Upper lobe of left lung (tissue), 6 donors: Measurements from ENCODE around the gene PCGF3. TPM values are rescaled to one million over a fixed set of nuclear protein-coding genes. Genes with fewer than 3 reads are reported as not detected.
"Not testable (repeated sequence)": the region's sequence is repeated elsewhere in the genome, so short reads cannot be mapped to it uniquely, and the experiment has no call there.

ENCODE experiments used
- ATAC-seq, 2 donors: fragments of 200-7000 bp; cut with Tn5 transposase; one replicate each; pipeline ENCODE4 v1.9.1; 2022; ENCODE audit warnings: mild to moderate bottlenecking in 2 of 2, moderate library complexity in 2 of 2; ENCODE audit not compliant: low FRiP score in 2 of 2
- DNase-seq, 2 donors: peaks; one replicate each; pipeline ENCODE4 v3.0.0-alpha.2; 2019 to 2020
- H3K27ac ChIP-seq, 4 donors: fragments of 200-600 bp; sonication (generic); one replicate each; pipeline ENCODE4 v1.5.1; 2016 to 2019
- H3K27me3 ChIP-seq, 4 donors: fragments of 200-600 bp; sonication (generic); one replicate each; pipeline ENCODE4 v1.5.1; 2017 to 2019
- H3K36me3 ChIP-seq, 4 donors: fragments of 200-600 bp; sonication (generic); one replicate each; pipeline ENCODE4 v1.5.1; 2016 to 2019
- H3K4me1 ChIP-seq, 4 donors: fragments of 200-600 bp; sonication (generic); one replicate each; pipeline ENCODE4 v1.5.1; 2018 to 2019
- H3K4me3 ChIP-seq, 4 donors: fragments of 200-600 bp; sonication (generic); one replicate each; pipeline ENCODE4 v1.5.1; 2017 to 2019; ENCODE audit warnings: mild to moderate bottlenecking in 2 of 4, moderate library complexity in 1 of 4
- H3K9me3 ChIP-seq, 4 donors: fragments of 200-600 bp; sonication (generic); one replicate each; pipeline ENCODE4 v1.5.1; 2018 to 2019
- EP300 ChIP-seq, 4 donors: sonication (generic); formaldehyde crosslinking; IDR thresholded peaks; one replicate each; pipeline ENCODE4 v1.5.1; 2017; ENCODE audit warnings: antibody characterized with exemption in 4 of 4, control low read depth in 2 of 4
- POLR2A ChIP-seq, 4 donors: fragments of 450-650 bp; IDR thresholded peaks; one replicate each; pipeline ENCODE4 v1.5.1; 2016 to 2017; ENCODE audit warnings: antibody characterized with exemption in 4 of 4, mild to moderate bottlenecking in 2 of 4
- POLR2AphosphoS5 ChIP-seq, 2 donors: sonication (generic); formaldehyde crosslinking; IDR thresholded peaks; one replicate each; pipeline ENCODE4 v1.5.1; 2017; ENCODE audit warnings: antibody characterized with exemption in 2 of 2
- WGBS, 2 donors: methylation state at CpG; one replicate each; pipeline ENCODE4 v1.1.5; 2017 to 2018; 5-methylcytosine and 5-hydroxymethylcytosine counted together
- total RNA-seq, 6 donors: library from RNA; depleted of rRNA in 4 of 6; stranded (reverse); fragments of >200 nt in 4 of 6; gene quantifications; one replicate each; pipeline versions ENCODE4 v1.1.0 to v1.2.1, GENCODE V29; 2016 to 2021
- TF ChIP-seq, protein P1 (sequence below), 6 experiments: fragments of 450-650 bp in 4 of 6; fragments of 200-600 bp in 2 of 6; sonication (generic) in 2 of 6; IDR thresholded peaks; one replicate each; pipeline ENCODE4 v1.5.1; 2016 to 2019; ENCODE audit warnings: antibody characterized with exemption in 6 of 6
- donor health status: DM: no; HTN: no; CAD: no; lungs with moderate emphysema.
- donor health status: DM: no; HTN: yes; CAD: no; lungs with severe emphysema.

Gene PCGF3
- total RNA-seq, 6 donors from 2014 or later = 36.4 to 150 (median 41.0) TPM

DNA sequence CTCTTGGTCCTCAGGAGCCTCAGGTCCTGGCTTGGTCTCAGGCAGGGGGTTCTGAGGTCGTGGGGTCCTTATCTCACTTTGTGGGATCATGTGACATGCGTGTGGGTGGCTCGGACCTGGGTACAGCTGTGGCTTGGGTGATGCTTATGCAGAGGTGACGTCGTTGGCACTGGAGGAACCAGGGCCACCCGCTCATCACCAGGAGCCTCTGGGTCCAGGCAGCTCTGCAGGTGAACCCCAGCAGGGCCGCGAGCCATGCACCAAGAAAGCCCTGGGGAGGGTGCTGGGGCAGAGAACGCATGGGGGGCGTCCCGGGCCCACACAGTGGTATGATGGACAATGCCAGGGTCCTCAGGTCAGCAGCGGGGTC is 40.3 kb upstream of the PCGF3 start:
- Histone ChIP-seq H3K9me3 (no peaks in the 10 kb centered on the region), H3K36me3 (peaks cover 0 to 6% (median 0%) of the 10 kb centered on the region in 4 donors), H3K4me1 (peaks cover 7 to 21% (median 8%) of the 10 kb centered on the region in 4 donors), H3K27me3 (no peaks in the 10 kb centered on the region), H3K27ac (no peak overlapping the region), H3K4me3 (no peak overlapping the region)
- ATAC-seq (no peak), DNase-seq (no peak)
- WGBS, 2 donors = 81 to 96% methylated on average over 11 to 12 of the region's 12 CpGs
- TF ChIP-seq POLR2A (IDR thresholded peaks at IDR 0.05) = no peak

DNA sequence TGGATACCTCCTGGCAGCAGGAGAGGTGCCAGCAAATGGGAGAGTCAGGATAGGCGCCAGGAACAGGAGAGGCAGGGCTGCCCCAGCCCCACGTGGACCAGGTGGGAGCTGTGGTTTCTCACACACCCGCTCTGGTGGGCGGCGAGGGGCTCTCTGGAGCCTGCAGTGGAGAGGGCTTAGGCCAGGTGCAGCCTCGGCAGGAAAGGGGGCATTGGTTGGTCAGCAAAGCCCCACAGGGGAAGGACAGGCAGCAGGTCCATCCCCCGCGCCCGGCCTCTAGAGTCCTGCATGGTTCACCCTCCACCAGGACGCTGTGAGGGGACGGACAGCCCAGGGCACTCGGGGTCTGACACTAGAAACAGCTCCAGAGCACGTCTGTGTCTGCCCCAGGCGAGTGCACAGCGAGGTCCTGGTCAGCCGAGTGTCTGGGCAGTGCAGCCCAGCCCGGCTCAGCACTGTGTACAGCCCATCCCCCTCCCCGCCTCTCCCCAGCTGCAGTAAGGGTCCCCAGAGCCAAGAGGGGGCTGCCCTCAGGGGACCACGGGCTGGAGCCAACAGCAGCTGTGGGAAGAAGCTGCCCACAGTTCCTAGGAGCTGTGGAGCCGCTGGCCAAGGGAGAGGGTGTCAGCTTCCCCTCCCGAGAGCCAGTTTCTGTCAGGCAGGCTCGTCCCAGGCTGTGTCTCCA is 39.7 kb upstream of the PCGF3 start:
- WGBS, 2 donors = 74 to 78% methylated on average over 5 to 22 of the region's 22 CpGs

DNA sequence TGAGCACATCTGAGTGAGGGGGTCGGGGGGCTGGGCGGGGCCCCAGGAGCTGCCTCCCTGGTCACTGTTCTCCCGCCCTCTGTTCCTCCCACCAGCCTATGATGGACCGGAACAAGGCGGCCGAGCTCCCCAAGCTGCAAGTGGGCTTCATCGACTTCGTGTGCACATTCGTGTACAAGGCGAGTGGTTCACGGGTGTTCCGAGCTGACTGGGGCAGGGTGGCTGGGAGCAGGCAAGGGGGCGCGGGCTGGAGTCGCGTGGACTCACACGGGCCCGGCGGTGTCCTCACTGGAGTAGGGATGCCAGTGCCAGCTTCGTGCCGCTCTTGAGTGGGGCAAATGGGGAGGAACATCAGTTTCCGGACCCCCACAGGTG is 39.2 kb upstream of the PCGF3 start:
- Histone ChIP-seq H3K27me3 (no peaks in the 10 kb centered on the region), H3K4me3 (no peak overlapping the region), H3K9me3 (no peaks in the 10 kb centered on the region), H3K4me1 (peaks cover 7 to 21% (median 8%) of the 10 kb centered on the region in 4 donors), H3K36me3 (peaks cover 0 to 16% (median 1%) of the 10 kb centered on the region in 4 donors), H3K27ac (no peak overlapping the region)
- 87 to 89% methylated on average over 8 to 22 of the region's 22 CpGs for WGBS, 2 donors
- peak in 1 of 2 donors; percentile 83 for DNase-seq
- ATAC-seq = no peak
- no peak for TF ChIP-seq EP300 (IDR thresholded peaks at IDR 0.05)
- no peak for TF ChIP-seq POLR2AphosphoS5 (IDR thresholded peaks at IDR 0.05)
- TF ChIP-seq, protein P1, sequence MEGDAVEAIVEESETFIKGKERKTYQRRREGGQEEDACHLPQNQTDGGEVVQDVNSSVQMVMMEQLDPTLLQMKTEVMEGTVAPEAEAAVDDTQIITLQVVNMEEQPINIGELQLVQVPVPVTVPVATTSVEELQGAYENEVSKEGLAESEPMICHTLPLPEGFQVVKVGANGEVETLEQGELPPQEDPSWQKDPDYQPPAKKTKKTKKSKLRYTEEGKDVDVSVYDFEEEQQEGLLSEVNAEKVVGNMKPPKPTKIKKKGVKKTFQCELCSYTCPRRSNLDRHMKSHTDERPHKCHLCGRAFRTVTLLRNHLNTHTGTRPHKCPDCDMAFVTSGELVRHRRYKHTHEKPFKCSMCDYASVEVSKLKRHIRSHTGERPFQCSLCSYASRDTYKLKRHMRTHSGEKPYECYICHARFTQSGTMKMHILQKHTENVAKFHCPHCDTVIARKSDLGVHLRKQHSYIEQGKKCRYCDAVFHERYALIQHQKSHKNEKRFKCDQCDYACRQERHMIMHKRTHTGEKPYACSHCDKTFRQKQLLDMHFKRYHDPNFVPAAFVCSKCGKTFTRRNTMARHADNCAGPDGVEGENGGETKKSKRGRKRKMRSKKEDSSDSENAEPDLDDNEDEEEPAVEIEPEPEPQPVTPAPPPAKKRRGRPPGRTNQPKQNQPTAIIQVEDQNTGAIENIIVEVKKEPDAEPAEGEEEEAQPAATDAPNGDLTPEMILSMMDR (IDR thresholded peaks at IDR 0.05) = no peak
- no peak for TF ChIP-seq POLR2A (IDR thresholded peaks at IDR 0.05)

More for the DNA sequence above, 39.7 kb upstream of the PCGF3 start:
- DNase-seq = peak in 1 of 2 donors; percentile 72
- no peaks in the 10 kb centered on the region for H3K9me3 ChIP-seq
- H3K27me3 ChIP-seq = no peaks in the 10 kb centered on the region
- no peak overlapping the region for H3K27ac ChIP-seq
- ATAC-seq = peak in 1 of 2 donors; percentile 2
- peaks cover 0 to 11% (median 0%) of the 10 kb centered on the region in 4 donors for H3K36me3 ChIP-seq
- H3K4me3 ChIP-seq = no peak overlapping the region
- peaks cover 7 to 21% (median 8%) of the 10 kb centered on the region in 4 donors for H3K4me1 ChIP-seq
- TF ChIP-seq POLR2A (IDR thresholded peaks at IDR 0.05) (no peak), EP300 (IDR thresholded peaks at IDR 0.05) (no peak), POLR2AphosphoS5 (IDR thresholded peaks at IDR 0.05) (no peak)
- TF ChIP-seq, protein P1 (IDR thresholded peaks at IDR 0.05) = no peak

DNA sequence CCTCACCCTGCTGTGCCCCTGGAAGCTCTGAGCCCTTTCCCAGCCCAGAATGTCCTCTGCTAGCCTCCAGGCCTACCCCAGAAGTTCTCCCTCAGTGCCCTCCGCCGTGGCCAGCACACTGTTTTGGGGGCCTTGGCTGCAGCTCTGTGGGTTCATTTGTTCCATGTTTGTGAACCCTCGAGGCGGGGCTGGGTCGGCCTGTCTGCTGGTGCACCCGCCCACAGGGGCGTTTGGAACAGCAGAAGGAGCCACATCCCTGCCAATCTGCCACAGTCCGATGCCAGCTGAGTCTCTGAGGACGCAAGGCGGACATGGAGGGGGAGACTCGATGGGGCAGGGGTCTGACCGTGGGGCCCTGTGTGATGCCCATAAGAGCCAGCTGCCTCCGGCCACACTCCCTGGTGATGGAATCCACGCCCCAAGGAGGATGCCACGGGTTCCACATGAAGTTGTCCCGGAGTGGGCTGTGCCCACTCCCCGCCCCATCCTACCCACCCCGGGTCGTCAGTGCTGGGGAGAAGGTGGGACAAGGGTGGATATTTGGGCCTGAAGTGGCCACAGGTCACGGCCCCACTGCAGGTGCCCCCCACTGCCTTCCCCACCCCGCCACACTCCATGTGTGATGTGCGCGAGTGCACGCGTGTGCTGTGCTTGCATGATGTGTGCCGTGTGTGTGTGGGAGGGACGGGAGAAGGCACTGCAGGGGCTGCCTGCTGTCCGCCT is 38.6 kb upstream of the PCGF3 start:
- DNase-seq = peak in 1 of 2 donors; percentile 53
- 92 to 93% methylated on average over 17 to 28 of the region's 28 CpGs for WGBS, 2 donors
- H3K4me3 ChIP-seq = no peak overlapping the region

DNA sequence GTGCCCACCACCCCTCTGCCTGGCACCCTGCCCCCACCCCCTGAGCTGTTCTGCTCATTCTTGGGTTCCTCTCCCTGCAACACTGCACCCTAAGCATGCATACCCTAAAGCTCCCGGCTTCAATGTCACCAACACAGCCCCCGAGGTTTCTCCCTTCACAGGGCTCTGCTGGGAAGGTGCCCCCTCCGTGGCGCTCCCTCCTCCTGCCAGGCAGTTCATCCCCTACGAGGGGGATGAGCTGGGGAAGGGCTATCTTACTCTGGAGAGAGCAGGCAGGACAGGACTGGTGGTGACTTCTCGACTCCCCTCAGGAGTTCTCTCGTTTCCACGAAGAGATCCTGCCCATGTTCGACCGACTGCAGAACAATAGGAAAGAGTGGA is 38.1 kb upstream of the PCGF3 start:
- Histone ChIP-seq H3K36me3 (peaks cover 3 to 28% (median 12%) of the 10 kb centered on the region in 4 donors), H3K27me3 (no peaks in the 10 kb centered on the region), H3K4me3 (no peak overlapping the region), H3K9me3 (no peaks in the 10 kb centered on the region), H3K4me1 (peaks cover 7 to 22% (median 8%) of the 10 kb centered on the region in 4 donors), H3K27ac (no peak overlapping the region)
- TF ChIP-seq POLR2A (IDR thresholded peaks at IDR 0.05) (no peak), EP300 (IDR thresholded peaks at IDR 0.05) (no peak), POLR2AphosphoS5 (IDR thresholded peaks at IDR 0.05) (no peak)
- TF ChIP-seq, protein P1 (IDR thresholded peaks at IDR 0.05) = no peak
- no peak for ATAC-seq
- 64 to 78% methylated on average over 6 to 10 of the region's 10 CpGs for WGBS, 2 donors
- no peak for DNase-seq

More for the DNA sequence above, 38.6 kb upstream of the PCGF3 start:
- H3K27ac ChIP-seq = no peak overlapping the region
- no peak for ATAC-seq
- TF ChIP-seq POLR2AphosphoS5 (IDR thresholded peaks at IDR 0.05) (no peak), EP300 (IDR thresholded peaks at IDR 0.05) (no peak), POLR2A (IDR thresholded peaks at IDR 0.05) (no peak)
- TF ChIP-seq, protein P1 (IDR thresholded peaks at IDR 0.05) = no peak
- H3K27me3 ChIP-seq = no peaks in the 10 kb centered on the region
- H3K9me3 ChIP-seq = no peaks in the 10 kb centered on the region
- peaks cover 0 to 22% (median 7%) of the 10 kb centered on the region in 4 donors for H3K36me3 ChIP-seq
- peaks cover 7 to 21% (median 8%) of the 10 kb centered on the region in 4 donors for H3K4me1 ChIP-seq

DNA sequence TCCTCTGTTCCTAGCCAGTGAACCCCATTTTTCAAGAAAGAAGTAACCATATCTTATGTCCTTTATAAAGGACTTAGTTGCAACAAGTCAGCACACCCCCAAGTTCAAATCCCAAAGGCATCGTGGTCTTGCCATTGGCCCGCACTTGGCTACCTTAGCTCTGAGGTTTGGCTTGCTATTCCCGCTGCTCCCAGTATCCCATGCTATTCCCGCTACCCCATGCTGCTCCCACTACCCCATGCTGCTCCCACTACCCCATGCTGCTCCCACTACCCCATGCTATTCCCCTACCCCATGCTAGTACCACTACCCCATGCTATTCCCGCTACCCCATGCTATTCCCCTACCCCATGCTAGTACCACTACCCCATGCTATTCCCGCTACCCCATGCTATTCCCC is 37.4 kb upstream of the PCGF3 start:
- H3K4me3 ChIP-seq, ATAC-seq, DNase-seq, H3K27me3 ChIP-seq, H3K9me3 ChIP-seq, H3K27ac ChIP-seq: not testable (repeated sequence)
- peaks cover 3 to 32% (median 15%) of the 10 kb centered on the region in 4 donors for H3K36me3 ChIP-seq
- WGBS, 2 donors = 91 to 94% methylated on average over 6 of the region's 6 CpGs
- peaks cover 5 to 25% (median 9%) of the 10 kb centered on the region in 4 donors for H3K4me1 ChIP-seq

DNA sequence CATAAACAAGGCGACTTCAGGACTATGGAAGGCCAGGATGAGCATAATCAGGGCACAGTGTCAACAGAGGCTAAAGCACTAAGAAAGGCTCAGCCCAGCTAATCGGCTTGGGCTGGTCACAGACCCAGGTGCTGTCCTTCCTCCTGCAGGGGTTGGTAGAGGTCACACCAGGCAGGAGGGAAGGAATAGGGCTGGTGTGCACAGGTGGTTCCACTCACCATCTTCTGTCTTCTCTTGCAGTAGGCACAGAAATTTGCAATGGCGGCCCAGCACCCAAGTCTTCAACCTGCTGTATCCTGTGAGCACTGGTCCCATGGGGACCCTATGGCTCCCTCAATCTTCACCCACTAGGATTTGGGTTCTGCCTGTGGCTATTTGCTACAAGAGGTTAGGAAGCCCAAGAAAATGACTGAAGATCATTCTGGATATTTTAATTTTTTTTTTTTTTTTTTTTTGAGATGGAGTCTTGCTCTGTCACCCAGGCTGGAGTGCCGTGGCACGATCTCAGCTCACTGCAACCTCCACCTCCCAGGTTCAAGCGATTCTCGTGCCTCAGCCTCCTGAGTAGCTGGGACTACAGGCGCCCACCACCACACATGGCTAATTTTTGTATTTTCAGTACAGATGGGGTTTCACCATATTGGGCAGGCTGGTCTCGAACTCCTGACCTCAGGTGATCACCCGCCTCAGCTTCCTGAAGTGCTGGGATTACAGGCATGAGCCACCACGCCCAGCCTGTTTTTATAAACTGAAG is 35.6 kb upstream of the PCGF3 start:
- not testable (repeated sequence) for H3K4me3 ChIP-seq, H3K9me3 ChIP-seq, H3K27ac ChIP-seq, ATAC-seq, DNase-seq, H3K27me3 ChIP-seq
- H3K36me3 ChIP-seq = peaks cover 3 to 32% (median 15%) of the 10 kb centered on the region in 4 donors
- WGBS, 2 donors = 96 to 97% methylated on average over 9 to 11 of the region's 11 CpGs
- H3K4me1 ChIP-seq = peaks cover 6 to 18% (median 11%) of the 10 kb centered on the region in 4 donors
